Mucosa of rectum (tissue), 2 donors: Measurements from ENCODE around the gene NFIA.
A peak's percentile ranks its signal among the peaks of the same experiment; 100 is the strongest.

Experiments
- H3K27ac ChIP-seq, 2 donors: one replicate each; pipeline ENCODE4 v1.7.0; 2013; ENCODE audit warnings: inconsistent platforms in 2 of 2, low read depth in 2 of 2, low read length in 2 of 2
- H3K27me3 ChIP-seq, 2 donors: one replicate each; pipeline ENCODE4 v1.7.0; 2013; ENCODE audit warnings: low read length in 2 of 2; ENCODE audit not compliant: control insufficient read depth in 2 of 2, insufficient read depth in 2 of 2
- H3K36me3 ChIP-seq, 2 donors: one replicate each; pipeline ENCODE4 v1.7.0; 2013; ENCODE audit warnings: low read length in 2 of 2; ENCODE audit not compliant: control insufficient read depth in 2 of 2, insufficient read depth in 2 of 2
- H3K4me1 ChIP-seq, 2 donors: one replicate each; pipeline ENCODE4 v1.7.0; 2013; ENCODE audit warnings: low read length in 2 of 2, mild to moderate bottlenecking in 1 of 2; ENCODE audit not compliant: control insufficient read depth in 2 of 2, insufficient read depth in 2 of 2
- H3K4me3 ChIP-seq, 2 donors: one replicate each; pipeline ENCODE4 v1.7.0; 2013; ENCODE audit warnings: low read length in 2 of 2
- H3K9ac ChIP-seq, 2 donors: one replicate each; pipeline ENCODE4 v1.7.0; 2013; ENCODE audit warnings: low read length in 2 of 2, low read depth in 1 of 2, mild to moderate bottlenecking in 1 of 2
- H3K9me3 ChIP-seq, 2 donors: one replicate each; pipeline ENCODE4 v1.7.0; 2013; ENCODE audit warnings: low read length in 2 of 2; ENCODE audit not compliant: control insufficient read depth in 2 of 2
- donor health status: healthy.
- donor health status: Normal muscosa, but diverticular disease.

Gene NFIA

GRCh38 chr1:61101536-61101935 is 19.2 kb downstream of the NFIA start:
- Histone ChIP-seq H3K9ac (no peak overlapping the region), H3K27me3 (no peaks in the 10 kb centered on the region), H3K36me3 (no peaks in the 10 kb centered on the region), H3K4me1 (no peaks in the 10 kb centered on the region), H3K9me3 (no peaks in the 10 kb centered on the region), H3K27ac (no peak overlapping the region), H3K4me3 (peak overlapping the region in 1 of 2 donors; percentile 14)

GRCh38 chr1:61102041-61102440 is 19.7 kb downstream of the NFIA start:
- Histone ChIP-seq H3K27ac (no peak overlapping the region), H3K4me3 (no peak overlapping the region), H3K27me3 (no peaks in the 10 kb centered on the region), H3K4me1 (no peaks in the 10 kb centered on the region), H3K36me3 (no peaks in the 10 kb centered on the region), H3K9me3 (no peaks in the 10 kb centered on the region), H3K9ac (no peak overlapping the region)

- Histone ChIP-seq H3K4me1 (no peaks in the 10 kb centered on the region), H3K4me3 (no peak overlapping the region), H3K27ac (no peak overlapping the region), H3K27me3 (no peaks in the 10 kb centered on the region), H3K9me3 (no peaks in the 10 kb centered on the region), H3K9ac (no peak overlapping the region), H3K36me3 (no peaks in the 10 kb centered on the region)
Observed at GRCh38 chr1:61102621-61103020, 20.3 kb downstream of the NFIA start.

GRCh38 chr1:61104220-61104671 is 21.9 kb downstream of the NFIA start:
- H3K9ac ChIP-seq, result no peak overlapping the region
- H3K36me3 ChIP-seq, result no peaks in the 10 kb centered on the region
- no peaks in the 10 kb centered on the region for H3K9me3 ChIP-seq
- H3K27ac ChIP-seq, result no peak overlapping the region
- H3K27me3 ChIP-seq, result no peaks in the 10 kb centered on the region
- no peak overlapping the region for H3K4me3 ChIP-seq
- H3K4me1 ChIP-seq, result no peaks in the 10 kb centered on the region

GRCh38 chr1:61107638-61108037 is 25.3 kb downstream of the NFIA start:
- H3K4me1 ChIP-seq, result no peaks in the 10 kb centered on the region
- no peaks in the 10 kb centered on the region for H3K36me3 ChIP-seq
- no peak overlapping the region for H3K27ac ChIP-seq
- no peak overlapping the region for H3K4me3 ChIP-seq
- no peak overlapping the region for H3K9ac ChIP-seq
- no peaks in the 10 kb centered on the region for H3K9me3 ChIP-seq
- H3K27me3 ChIP-seq, result no peaks in the 10 kb centered on the region

- H3K36me3 ChIP-seq, result no peaks in the 10 kb centered on the region
- no peaks in the 10 kb centered on the region for H3K9me3 ChIP-seq
- no peaks in the 10 kb centered on the region for H3K27me3 ChIP-seq
- H3K9ac ChIP-seq, result no peak overlapping the region
- no peak overlapping the region for H3K27ac ChIP-seq
- H3K4me1 ChIP-seq, result no peaks in the 10 kb centered on the region
- H3K4me3 ChIP-seq, result no peak overlapping the region
Observed at GRCh38 chr1:61109158-61109557, 26.8 kb downstream of the NFIA start.

GRCh38 chr1:61109910-61110309 is 27.5 kb downstream of the NFIA start:
- Histone ChIP-seq H3K4me1 (no peaks in the 10 kb centered on the region), H3K9ac (no peak overlapping the region), H3K27me3 (no peaks in the 10 kb centered on the region), H3K36me3 (no peaks in the 10 kb centered on the region), H3K4me3 (no peak overlapping the region), H3K27ac (no peak overlapping the region), H3K9me3 (no peaks in the 10 kb centered on the region)

GRCh38 chr1:61110554-61110953 is 28.2 kb downstream of the NFIA start:
- Histone ChIP-seq H3K36me3 (no peaks in the 10 kb centered on the region), H3K27me3 (no peaks in the 10 kb centered on the region), H3K9me3 (no peaks in the 10 kb centered on the region), H3K27ac (no peak overlapping the region), H3K4me3 (no peak overlapping the region), H3K4me1 (no peaks in the 10 kb centered on the region), H3K9ac (no peak overlapping the region)

- Histone ChIP-seq H3K9me3 (no peaks in the 10 kb centered on the region), H3K9ac (no peak overlapping the region), H3K27me3 (no peaks in the 10 kb centered on the region), H3K27ac (no peak overlapping the region), H3K4me3 (no peak overlapping the region), H3K4me1 (peaks cover 0 to 2% of the 10 kb centered on the region in 2 donors), H3K36me3 (no peaks in the 10 kb centered on the region)
Observed at GRCh38 chr1:61111084-61112004, 29.0 kb downstream of the NFIA start.

- no peaks in the 10 kb centered on the region for H3K9me3 ChIP-seq
- H3K27me3 ChIP-seq, result no peaks in the 10 kb centered on the region
- no peak overlapping the region for H3K27ac ChIP-seq
- H3K4me1 ChIP-seq, result peaks cover 0 to 5% of the 10 kb centered on the region in 2 donors
- no peaks in the 10 kb centered on the region for H3K36me3 ChIP-seq
- H3K9ac ChIP-seq, result no peak overlapping the region
- no peak overlapping the region for H3K4me3 ChIP-seq
Observed at GRCh38 chr1:61114178-61114870, 32.0 kb downstream of the NFIA start.
